ENCODE measurements around the gene LY6G6C. TPM values are rescaled to one million over a fixed set of nuclear protein-coding genes. Genes with fewer than 3 reads are reported as not detected.

LY6G6C gene
- total and polyA plus RNA-seq, 2 of the 13 experiments (the other 11 are each of a cell fraction or from before 2014, with no cell fraction given), result 0.15 TPM; not detected in 1

DNA sequence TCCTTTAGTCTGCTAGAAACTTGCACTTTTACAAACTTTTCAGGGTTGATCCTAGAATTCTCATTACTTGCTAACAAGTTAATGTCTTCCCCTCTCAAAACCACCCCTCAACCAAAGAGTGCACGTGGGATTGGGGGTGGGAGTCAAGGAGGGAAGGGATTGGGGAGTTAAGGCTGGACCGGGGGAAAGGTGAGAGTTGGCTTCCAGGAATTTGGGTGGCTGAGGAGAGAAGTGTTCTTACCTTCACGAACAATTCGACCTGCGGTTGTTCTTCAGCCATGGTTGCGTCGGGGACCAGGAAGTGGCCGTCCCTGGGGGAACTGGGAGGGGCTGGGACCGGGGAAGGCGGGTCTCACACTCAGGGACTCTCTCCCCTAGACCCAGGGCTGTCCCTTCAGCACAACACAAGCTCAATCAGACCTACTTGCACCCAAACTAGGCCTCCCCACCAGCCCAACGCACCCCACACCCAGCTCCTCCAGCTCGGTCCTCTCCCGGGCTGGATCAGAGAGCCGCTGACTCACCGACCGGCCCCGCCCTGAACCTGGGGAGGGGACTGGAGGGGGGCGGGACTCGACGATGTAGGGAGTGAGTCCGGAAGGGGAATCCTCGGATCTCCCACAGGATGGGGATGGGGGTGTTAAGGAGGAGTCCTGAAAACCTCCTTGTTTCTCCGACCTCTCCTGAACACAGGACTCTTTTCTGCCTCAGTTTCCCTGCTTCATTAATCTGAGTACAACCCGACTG is 14.6 kb upstream of the LY6G6C start, which contains the start of gene CLIC1 (continued):
- TF ChIP-seq, protein P1, sequence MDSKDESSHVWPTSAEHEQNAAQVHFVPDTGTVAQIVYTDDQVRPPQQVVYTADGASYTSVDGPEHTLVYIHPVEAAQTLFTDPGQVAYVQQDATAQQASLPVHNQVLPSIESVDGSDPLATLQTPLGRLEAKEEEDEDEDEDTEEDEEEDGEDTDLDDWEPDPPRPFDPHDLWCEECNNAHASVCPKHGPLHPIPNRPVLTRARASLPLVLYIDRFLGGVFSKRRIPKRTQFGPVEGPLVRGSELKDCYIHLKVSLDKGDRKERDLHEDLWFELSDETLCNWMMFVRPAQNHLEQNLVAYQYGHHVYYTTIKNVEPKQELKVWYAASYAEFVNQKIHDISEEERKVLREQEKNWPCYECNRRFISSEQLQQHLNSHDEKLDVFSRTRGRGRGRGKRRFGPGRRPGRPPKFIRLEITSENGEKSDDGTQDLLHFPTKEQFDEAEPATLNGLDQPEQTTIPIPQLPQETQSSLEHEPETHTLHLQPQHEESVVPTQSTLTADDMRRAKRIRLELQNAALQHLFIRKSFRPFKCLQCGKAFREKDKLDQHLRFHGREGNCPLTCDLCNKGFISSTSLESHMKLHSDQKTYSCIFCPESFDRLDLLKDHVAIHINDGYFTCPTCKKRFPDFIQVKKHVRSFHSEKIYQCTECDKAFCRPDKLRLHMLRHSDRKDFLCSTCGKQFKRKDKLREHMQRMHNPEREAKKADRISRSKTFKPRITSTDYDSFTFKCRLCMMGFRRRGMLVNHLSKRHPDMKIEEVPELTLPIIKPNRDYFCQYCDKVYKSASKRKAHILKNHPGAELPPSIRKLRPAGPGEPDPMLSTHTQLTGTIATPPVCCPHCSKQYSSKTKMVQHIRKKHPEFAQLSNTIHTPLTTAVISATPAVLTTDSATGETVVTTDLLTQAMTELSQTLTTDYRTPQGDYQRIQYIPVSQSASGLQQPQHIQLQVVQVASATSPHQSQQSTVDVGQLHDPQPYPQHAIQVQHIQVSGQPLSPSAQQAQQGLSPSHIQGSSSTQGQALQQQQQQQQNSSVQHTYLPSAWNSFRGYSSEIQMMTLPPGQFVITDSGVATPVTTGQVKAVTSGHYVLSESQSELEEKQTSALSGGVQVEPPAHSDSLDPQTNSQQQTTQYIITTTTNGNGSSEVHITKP (CRISPR knock-in tag; IDR thresholded peaks at IDR 0.05; ENCODE audit: low read depth), result peak; percentile 96
- 0 out of 2 replicates have a peak, but pooled peaks have one; percentile 41 for TF ChIP-seq RAD21 (CRISPR knock-in tag; IDR thresholded peaks at IDR 0.05)
- TF ChIP-seq, protein P2, sequence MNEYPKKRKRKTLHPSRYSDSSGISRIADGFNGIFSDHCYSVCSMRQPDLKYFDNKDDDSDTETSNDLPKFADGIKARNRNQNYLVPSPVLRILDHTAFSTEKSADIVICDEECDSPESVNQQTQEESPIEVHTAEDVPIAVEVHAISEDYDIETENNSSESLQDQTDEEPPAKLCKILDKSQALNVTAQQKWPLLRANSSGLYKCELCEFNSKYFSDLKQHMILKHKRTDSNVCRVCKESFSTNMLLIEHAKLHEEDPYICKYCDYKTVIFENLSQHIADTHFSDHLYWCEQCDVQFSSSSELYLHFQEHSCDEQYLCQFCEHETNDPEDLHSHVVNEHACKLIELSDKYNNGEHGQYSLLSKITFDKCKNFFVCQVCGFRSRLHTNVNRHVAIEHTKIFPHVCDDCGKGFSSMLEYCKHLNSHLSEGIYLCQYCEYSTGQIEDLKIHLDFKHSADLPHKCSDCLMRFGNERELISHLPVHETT (CRISPR knock-in tag; conservative IDR thresholded peaks at IDR 0.05), result no peak
- no peak for TF ChIP-seq ZNF7 (CRISPR knock-in tag; IDR thresholded peaks at IDR 0.05)
- TF ChIP-seq ZNF12 (CRISPR knock-in tag; IDR thresholded peaks at IDR 0.05), result no peak; the same call in 1 of the 2 replicates
- no peak for TF ChIP-seq PHB2 (IDR thresholded peaks at IDR 0.05; ENCODE audit: partially characterized antibody)
- TF ChIP-seq, protein P3, sequence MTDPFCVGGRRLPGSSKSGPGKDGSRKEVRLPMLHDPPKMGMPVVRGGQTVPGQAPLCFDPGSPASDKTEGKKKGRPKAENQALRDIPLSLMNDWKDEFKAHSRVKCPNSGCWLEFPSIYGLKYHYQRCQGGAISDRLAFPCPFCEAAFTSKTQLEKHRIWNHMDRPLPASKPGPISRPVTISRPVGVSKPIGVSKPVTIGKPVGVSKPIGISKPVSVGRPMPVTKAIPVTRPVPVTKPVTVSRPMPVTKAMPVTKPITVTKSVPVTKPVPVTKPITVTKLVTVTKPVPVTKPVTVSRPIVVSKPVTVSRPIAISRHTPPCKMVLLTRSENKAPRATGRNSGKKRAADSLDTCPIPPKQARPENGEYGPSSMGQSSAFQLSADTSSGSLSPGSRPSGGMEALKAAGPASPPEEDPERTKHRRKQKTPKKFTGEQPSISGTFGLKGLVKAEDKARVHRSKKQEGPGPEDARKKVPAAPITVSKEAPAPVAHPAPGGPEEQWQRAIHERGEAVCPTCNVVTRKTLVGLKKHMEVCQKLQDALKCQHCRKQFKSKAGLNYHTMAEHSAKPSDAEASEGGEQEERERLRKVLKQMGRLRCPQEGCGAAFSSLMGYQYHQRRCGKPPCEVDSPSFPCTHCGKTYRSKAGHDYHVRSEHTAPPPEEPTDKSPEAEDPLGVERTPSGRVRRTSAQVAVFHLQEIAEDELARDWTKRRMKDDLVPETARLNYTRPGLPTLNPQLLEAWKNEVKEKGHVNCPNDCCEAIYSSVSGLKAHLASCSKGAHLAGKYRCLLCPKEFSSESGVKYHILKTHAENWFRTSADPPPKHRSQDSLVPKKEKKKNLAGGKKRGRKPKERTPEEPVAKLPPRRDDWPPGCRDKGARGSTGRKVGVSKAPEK (CRISPR knock-in tag; IDR thresholded peaks at IDR 0.05; ENCODE audit: borderline replicate concordance), result no peak
- no peak for TF ChIP-seq MAF1 (CRISPR knock-in tag; IDR thresholded peaks at IDR 0.05; ENCODE audit: borderline replicate concordance)
- TF ChIP-seq ZBTB8A (CRISPR knock-in tag; IDR thresholded peaks at IDR 0.05; ENCODE audit: borderline replicate concordance, low read depth), result no peak; the same call in 1 of the 2 replicates
- TF ChIP-seq ZNF746 (CRISPR knock-in tag; IDR thresholded peaks at IDR 0.05), result peak; percentile 87; the same call in 1 of the 2 replicates
- TF ChIP-seq ZNF33A (CRISPR knock-in tag; IDR thresholded peaks at IDR 0.05; ENCODE audit: borderline replicate concordance), result no peak
- TF ChIP-seq RBM39 (IDR thresholded peaks at IDR 0.05; ENCODE audit: low read depth, low read length, poor library complexity, severe bottlenecking), result peak; percentile 97
- TF ChIP-seq, protein P4, sequence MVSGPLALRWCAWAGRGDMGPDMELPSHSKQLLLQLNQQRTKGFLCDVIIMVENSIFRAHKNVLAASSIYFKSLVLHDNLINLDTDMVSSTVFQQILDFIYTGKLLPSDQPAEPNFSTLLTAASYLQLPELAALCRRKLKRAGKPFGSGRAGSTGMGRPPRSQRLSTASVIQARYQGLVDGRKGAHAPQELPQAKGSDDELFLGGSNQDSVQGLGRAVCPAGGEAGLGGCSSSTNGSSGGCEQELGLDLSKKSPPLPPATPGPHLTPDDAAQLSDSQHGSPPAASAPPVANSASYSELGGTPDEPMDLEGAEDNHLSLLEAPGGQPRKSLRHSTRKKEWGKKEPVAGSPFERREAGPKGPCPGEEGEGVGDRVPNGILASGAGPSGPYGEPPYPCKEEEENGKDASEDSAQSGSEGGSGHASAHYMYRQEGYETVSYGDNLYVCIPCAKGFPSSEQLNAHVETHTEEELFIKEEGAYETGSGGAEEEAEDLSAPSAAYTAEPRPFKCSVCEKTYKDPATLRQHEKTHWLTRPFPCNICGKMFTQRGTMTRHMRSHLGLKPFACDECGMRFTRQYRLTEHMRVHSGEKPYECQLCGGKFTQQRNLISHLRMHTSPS (CRISPR knock-in tag; IDR thresholded peaks at IDR 0.05; ENCODE audit: low read depth), result no peak
- 0 out of 2 replicates have a peak, but pooled peaks have one; percentile 11 for TF ChIP-seq TOPORS (CRISPR knock-in tag; IDR thresholded peaks at IDR 0.05)
- TF ChIP-seq FLYWCH1 (CRISPR knock-in tag; IDR thresholded peaks at IDR 0.05), result no peak
- no peak for TF ChIP-seq AGO2 (optimal IDR thresholded peaks at IDR 0.05; ENCODE audit: low read depth, low read length)
- TF ChIP-seq XRCC5 (optimal IDR thresholded peaks at IDR 0.05; ENCODE audit: low read length), result no peak
- peak; percentile 96 for TF ChIP-seq SP5 (CRISPR knock-in tag; IDR thresholded peaks at IDR 0.05; ENCODE audit: borderline replicate concordance, low read depth)

Data from HepG2 (cell line).